ENCODE measurements around the gene MAMDC4.
A peak's percentile ranks its signal among the peaks of the same experiment; 100 is the strongest.
"Not testable (repeated sequence)": the region's sequence is repeated elsewhere in the genome, so short reads cannot be mapped to it uniquely, and the experiment has no call there.

MAMDC4 gene

DNA sequence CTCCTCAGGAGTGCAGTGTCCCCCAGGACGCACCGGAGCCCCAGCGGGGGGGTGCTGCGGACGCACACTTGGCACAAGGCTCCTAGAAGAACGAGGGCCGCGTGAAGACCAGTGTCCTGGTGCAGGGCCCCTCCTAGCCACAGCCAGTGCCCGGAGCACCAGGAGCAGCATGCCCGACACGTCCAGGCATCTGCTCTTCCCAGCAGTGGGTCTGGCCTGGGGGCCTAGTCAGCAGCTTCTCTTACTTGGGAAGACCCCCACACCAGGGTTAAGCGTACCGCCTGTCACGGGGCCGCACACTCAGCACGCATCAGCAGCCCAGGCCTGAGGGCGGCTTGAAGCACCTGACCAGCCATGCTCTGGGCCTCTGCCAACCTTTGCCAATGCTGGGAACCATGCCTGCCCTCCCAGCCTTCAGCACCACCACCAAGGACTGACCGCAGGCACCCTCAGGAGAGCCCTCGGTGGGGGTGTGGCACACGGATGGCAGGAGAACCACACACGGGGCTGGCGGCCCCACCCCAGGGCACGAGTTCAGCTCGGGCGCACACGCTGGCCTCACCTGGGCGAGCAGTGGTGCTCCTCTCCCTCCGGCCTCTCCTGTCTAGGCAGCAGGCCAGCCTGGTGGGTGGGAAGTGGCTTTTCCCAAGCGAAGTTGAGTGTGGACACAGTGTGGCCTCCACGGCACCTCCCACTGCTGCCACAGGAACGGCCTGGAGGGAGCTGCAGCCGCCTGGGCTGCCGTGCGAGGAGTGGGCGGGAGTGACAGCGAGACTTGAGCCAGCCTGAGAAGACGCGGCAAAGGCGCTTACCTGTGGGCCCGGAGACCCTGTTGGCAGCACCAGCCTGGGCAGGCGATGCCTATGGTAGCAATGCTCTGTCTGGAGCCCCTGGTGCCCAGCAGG is 21.9 kb upstream of the MAMDC4 start:
- H3K36me3 Mint-ChIP-seq: peaks cover 41 to 47% of the 10 kb centered on the region in 2 donors
- peak overlapping the region; percentile 59 for H3K27ac Mint-ChIP-seq
- no peaks in the 10 kb centered on the region for H3K9me3 Mint-ChIP-seq
- H3K27me3 Mint-ChIP-seq: no peaks in the 10 kb centered on the region
- DNase-seq: no peak
- no peak for ATAC-seq (replicated peaks)
- no peaks in the 10 kb centered on the region for H3K4me1 Mint-ChIP-seq
- H3K4me3 Mint-ChIP-seq: no peak overlapping the region

DNA sequence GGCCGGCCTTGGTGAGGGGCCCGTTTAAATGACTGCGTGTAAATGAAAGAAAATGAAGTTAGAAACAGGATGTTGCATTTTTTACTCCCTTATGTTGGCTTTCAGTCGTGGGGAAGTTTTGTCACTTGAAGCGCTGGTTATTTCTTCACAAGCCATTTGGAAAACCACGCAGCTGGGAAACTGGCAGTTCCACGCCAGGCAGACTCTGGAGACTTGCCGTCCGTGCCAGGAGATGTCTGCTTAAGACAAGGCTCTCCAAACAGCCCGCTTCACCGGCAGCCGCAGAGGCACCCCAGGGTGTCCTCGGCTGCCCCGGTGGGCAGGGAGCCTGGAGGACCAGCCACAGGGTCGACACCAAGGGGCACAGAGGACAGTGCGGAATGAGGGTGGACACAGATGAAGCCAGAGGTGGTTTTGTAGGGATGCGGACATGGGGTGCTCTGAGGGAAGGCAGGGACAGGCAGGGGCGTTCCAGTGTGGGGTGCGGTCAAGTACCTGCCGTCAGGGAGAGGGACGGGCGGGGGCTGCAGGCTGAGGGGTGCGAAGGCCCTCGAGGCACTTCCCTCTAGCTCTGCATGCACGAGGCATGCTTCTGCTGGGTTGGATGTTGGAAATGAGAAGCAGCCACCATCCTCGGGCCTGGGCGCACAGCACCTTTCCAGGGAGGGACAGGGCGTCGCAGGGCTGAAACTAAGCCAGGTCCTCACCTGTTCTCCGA is 21.0 kb upstream of the MAMDC4 start:
- Mint-ChIP-seq H3K9me3 (no peaks in the 10 kb centered on the region), H3K36me3 (peaks cover 37 to 45% of the 10 kb centered on the region in 2 donors), H3K4me3 (peak overlapping the region in 1 of 2 donors; percentile 34), H3K27ac (peak overlapping the region; percentile 74), H3K4me1 (no peaks in the 10 kb centered on the region), H3K27me3 (no peaks in the 10 kb centered on the region)
- ATAC-seq (replicated peaks) (no peak), DNase-seq (no peak)

DNA sequence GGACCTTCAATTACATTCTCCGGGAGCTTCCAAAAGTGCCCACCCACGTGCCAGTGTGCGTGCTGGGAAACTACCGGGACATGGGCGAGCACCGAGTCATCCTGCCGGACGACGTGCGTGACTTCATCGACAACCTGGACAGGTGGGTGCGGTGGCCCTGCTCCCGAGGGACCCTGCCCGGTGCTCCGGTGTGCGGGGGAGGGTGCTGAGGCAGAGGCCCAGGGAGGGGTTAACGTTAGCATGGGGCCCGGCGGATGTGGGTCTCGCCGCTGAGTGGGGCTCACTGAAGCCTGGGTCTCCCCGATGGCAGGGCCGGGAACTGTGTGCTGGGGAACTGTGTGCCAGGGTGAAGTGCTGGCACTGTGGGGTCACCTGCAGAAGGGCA is 20.4 kb upstream of the MAMDC4 start:
- peak overlapping the region; percentile 59 for H3K27ac Mint-ChIP-seq
- no peaks in the 10 kb centered on the region for H3K27me3 Mint-ChIP-seq
- peaks cover 33 to 43% of the 10 kb centered on the region in 2 donors for H3K36me3 Mint-ChIP-seq
- no peaks in the 10 kb centered on the region for H3K4me1 Mint-ChIP-seq
- DNase-seq: no peak
- no peak overlapping the region for H3K4me3 Mint-ChIP-seq
- H3K9me3 Mint-ChIP-seq: no peaks in the 10 kb centered on the region
- no peak for ATAC-seq (replicated peaks)

DNA sequence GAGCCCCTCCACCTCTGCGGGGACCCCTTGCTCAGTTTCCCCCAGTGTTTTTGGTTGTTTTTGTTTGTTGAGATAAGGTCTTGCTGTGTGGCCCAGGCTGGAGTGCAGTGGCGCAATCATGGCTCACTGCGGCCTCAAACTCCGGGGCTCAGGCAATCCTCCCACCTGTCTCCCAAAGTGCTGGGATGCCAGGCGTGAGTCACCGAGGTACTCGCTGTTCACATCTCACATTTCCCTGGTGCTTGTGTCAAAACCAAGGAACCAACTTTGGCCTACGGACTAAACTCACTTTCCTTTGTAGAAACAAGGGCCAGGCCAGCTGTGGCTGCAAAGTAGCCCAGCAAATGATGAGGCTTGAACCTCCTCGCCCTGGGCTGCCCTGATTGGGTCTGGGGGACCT is 19.6 kb upstream of the MAMDC4 start:
- no peaks in the 10 kb centered on the region for H3K27me3 Mint-ChIP-seq
- no peak overlapping the region for H3K4me3 Mint-ChIP-seq
- H3K4me1 Mint-ChIP-seq: no peaks in the 10 kb centered on the region
- no peak for DNase-seq
- H3K27ac Mint-ChIP-seq: no peak overlapping the region
- no peaks in the 10 kb centered on the region for H3K9me3 Mint-ChIP-seq
- peaks cover 33 to 44% of the 10 kb centered on the region in 2 donors for H3K36me3 Mint-ChIP-seq
- ATAC-seq (replicated peaks): no peak

DNA sequence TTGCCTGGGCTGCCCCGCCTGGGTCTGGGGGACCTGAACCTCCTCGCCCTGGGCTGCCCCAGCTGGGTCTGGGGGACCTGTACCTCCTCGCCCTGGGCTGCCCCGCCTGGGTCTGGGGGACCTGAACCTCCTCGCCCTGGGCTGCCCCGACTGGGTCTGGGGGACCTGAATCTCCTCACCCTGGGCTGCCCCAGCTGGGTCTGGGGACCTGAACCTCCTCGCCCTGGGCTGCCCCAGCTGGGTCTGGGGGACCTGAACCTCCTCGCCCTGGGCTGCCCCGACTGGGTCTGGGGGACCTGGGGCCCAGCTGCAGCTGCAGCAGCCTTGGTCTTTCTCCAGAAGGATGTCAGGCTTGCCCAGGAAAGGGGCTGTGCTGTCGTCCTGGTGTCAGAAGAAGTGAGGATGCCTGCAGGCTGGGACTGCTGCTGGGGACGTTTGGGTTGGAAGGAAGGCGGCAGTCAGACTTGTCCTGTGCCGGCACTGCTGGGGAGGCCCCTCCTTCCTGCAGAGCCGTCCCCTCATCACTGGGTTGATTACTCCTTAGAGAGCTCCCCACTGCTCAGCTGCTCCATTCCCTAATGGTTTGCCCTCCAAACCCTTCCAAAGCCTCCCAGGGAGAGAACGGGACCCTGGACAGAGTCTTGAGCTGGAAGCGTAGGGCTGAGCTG is 18.6 kb upstream of the MAMDC4 start:
- not testable (repeated sequence) for H3K27me3 Mint-ChIP-seq; ATAC-seq (replicated peaks); H3K27ac Mint-ChIP-seq; H3K4me3 Mint-ChIP-seq; H3K4me1 Mint-ChIP-seq; H3K9me3 Mint-ChIP-seq; DNase-seq
- H3K36me3 Mint-ChIP-seq: peaks cover 31 to 45% of the 10 kb centered on the region in 2 donors

DNA sequence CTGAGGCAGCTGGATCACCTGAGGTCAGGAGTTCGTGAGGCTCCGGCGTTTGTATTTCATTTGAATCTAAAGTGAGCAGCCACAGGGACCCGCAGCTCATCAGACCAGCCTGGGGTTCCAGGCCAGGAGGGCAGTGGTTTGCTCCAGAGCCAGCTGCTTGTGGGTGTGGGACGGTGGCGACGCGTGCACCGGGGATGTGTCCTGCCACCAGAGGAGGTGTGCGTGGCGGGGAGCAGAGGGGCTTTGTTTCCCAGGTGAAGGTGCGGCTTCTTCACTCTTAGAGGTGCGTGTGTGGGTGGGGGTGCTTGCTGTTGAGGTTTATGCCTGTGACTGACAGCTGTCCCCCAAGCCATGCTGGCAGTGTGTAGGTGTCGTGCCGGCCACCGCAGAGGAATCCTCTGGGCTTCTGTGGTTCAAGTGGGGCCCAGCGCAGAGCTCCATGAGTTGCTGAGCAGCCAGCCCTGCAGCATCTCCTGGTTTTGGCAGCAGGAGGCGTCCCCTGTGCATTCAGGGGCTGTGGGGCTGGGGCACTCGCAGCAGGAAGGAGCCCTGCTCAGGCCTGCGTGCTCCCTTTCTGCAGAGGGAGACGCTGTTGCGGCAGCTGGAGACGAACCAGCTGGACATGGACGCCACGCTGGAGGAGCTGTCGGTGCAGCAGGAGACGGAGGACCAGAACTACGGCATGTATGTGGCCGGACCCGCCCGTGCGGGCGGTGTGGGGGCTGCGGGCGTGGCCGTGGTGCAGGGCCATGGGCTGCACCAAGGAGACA is 16.8 kb upstream of the MAMDC4 start:
- Mint-ChIP-seq H3K36me3 (peaks cover 37 to 51% of the 10 kb centered on the region in 2 donors), H3K4me1 (peaks cover 0 to 3% of the 10 kb centered on the region in 2 donors), H3K27ac (no peak overlapping the region), H3K27me3 (no peaks in the 10 kb centered on the region), H3K9me3 (no peaks in the 10 kb centered on the region), H3K4me3 (no peak overlapping the region)
- no peak for ATAC-seq (replicated peaks)
- DNase-seq: no peak

DNA sequence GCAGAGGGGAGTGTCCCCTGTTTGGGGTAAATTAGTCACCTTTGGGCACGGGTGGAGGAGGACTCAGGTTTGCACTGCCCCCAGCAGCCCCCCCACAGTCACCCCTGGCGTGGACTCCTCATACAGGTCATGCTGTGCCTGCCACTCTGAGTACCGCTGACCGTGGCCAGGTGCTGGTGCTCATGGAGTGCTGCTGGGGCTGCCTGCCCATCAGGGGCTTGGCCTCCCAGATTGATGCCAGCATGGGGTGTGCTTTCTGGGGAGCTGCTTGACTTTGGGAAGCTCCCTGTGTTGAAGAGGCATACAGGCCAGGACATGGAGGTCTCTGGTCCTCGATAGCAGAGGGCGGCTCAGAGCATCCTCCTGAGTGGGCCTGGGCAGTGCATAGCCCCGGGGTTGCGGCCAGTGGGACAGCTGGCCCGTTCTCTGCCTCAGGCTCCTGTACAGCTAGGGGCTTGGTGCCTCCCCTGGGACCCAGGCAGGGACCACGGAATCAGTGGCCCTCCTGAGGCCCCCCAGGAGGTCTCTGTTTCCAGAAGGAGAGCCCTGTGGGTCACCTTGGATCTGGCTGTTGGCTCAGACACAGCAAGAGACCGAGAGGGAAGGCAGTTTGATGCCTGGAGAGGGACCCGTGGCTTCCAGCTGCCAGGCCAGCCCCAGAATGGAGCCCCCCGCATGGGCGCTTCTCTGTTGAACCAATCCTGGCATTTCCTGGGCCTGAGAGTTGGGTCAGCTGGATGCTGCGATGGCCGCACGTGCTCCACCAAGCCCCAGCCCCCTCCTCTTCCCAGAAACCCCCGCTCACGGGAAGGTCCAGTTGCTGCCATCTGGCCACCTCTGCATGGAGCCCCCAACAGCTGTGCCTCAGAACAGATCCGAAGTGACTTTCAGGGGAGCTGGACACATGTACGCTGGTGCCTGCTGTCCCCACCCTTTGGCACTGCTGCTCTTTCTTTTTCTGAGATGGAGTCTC is 15.9 kb upstream of the MAMDC4 start:
- Mint-ChIP-seq H3K27me3 (no peaks in the 10 kb centered on the region), H3K4me1 (peaks cover 0 to 5% of the 10 kb centered on the region in 2 donors), H3K4me3 (no peak overlapping the region), H3K36me3 (peaks cover 33 to 49% of the 10 kb centered on the region in 2 donors), H3K27ac (peak overlapping the region; percentile 9), H3K9me3 (no peaks in the 10 kb centered on the region)
- ATAC-seq (replicated peaks) (no peak), DNase-seq (no peak)

DNA sequence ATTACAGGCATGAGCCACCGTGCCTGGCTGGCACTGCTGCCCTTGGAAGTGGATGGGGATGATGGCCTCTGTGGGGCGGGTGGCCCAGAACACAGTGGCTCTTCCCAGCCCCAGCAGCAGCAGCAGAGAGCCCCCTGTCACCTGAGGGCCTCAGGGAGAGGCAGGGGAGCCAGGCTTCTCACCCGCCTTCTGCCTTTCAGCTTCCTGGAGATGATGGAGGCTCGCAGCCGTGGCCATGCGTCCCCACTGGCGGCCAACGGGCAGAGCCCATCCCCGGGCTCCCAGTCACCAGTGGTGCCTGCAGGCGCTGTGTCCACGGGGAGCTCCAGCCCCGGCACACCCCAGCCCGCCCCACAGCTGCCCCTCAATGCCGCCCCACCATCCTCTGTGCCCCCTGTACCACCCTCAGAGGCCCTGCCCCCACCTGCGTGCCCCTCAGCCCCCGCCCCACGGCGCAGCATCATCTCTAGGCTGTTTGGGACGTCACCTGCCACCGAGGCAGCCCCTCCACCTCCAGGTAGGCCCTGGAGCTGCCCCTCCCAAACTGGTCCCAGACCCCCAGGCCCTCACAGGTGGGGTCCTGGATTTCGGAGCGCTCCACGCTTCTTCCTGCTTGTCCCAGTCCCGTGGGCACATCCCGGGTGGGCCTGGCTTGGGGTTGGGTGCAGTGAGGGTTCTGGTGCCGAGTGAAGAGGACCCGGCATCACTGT is 14.8 kb upstream of the MAMDC4 start:
- no peak overlapping the region for H3K4me3 Mint-ChIP-seq
- no peak for ATAC-seq (replicated peaks)
- DNase-seq: no peak
- H3K9me3 Mint-ChIP-seq: no peaks in the 10 kb centered on the region
- H3K27me3 Mint-ChIP-seq: peaks cover 0 to 2% of the 10 kb centered on the region in 2 donors
- no peak overlapping the region for H3K27ac Mint-ChIP-seq
- peaks cover 5 to 10% of the 10 kb centered on the region in 2 donors for H3K4me1 Mint-ChIP-seq
- peaks cover 27 to 39% of the 10 kb centered on the region in 2 donors for H3K36me3 Mint-ChIP-seq

DNA sequence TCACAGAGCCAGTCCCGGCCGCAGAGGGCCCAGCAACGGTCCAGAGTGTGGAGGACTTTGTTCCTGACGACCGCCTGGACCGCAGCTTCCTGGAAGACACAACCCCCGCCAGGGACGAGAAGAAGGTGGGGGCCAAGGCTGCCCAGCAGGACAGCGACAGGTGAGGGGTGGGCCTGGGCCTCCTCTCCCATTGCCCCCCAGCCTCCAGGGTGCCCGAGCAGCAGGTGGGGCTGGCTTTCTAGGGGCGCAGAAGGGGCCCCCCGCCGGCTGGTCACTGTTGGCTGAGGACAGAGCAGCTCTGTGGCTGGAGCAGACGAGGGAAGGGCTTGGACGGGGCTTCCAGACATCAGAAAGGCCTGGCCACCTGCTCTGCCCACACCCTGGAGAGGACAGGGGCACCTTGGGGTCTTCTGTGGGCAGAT is 14.3 kb upstream of the MAMDC4 start:
- DNase-seq; H3K9me3 Mint-ChIP-seq; H3K4me3 Mint-ChIP-seq; H3K27ac Mint-ChIP-seq; H3K27me3 Mint-ChIP-seq; ATAC-seq (replicated peaks): not testable (repeated sequence)
- Mint-ChIP-seq H3K4me1 (peaks cover 8 to 12% of the 10 kb centered on the region in 2 donors), H3K36me3 (peaks cover 27 to 37% of the 10 kb centered on the region in 2 donors)

DNA sequence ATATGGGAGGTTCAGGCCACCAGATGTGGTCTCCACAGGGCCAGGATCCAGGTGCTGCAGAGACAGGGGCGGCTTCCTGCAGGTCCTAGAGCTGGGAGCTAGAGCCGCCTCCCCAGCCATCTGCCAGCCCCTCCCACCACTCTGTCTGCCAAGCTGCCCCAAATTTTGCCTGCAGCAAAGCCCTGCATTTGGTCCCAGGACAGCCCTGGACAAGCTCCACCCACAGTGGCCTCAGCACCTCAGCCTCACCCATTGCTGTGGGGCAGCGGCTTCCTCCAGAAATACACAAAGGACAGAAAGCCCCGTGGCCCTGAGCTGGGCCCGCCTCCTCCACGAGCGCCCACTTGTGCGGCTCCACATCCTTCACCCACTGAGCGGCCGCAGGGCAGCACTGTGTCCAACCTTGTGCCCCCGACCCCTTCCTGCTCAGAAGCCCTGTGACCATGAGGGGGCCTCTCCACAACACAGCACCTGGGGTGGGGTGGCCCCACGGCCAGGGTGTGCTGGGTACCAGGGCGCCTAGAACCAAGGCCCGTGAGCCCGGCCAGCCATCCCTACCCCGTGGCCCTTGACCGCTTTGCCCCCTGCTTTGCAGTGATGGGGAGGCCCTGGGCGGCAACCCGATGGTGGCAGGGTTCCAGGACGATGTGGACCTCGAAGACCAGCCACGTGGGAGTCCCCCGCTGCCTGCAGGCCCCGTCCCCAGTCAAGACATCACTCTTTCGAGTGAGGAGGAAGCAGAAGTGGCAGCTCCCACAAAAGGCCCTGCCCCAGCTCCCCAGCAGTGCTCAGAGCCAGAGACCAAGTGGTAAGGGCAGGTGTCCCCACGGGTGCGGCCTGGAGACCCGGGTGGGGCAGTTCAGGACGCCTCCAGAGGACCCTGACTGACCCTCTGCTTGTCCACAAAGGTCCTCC is 13.6 kb upstream of the MAMDC4 start:
- H3K9me3 Mint-ChIP-seq: no peaks in the 10 kb centered on the region
- H3K27ac Mint-ChIP-seq: no peak overlapping the region
- H3K27me3 Mint-ChIP-seq: peaks cover 0 to 5% of the 10 kb centered on the region in 2 donors
- ATAC-seq (replicated peaks) (no peak), DNase-seq (no peak)
- H3K4me3 Mint-ChIP-seq: no peak overlapping the region
- peaks cover 27 to 37% of the 10 kb centered on the region in 2 donors for H3K36me3 Mint-ChIP-seq
- peaks cover 13 to 15% of the 10 kb centered on the region in 2 donors for H3K4me1 Mint-ChIP-seq

DNA sequence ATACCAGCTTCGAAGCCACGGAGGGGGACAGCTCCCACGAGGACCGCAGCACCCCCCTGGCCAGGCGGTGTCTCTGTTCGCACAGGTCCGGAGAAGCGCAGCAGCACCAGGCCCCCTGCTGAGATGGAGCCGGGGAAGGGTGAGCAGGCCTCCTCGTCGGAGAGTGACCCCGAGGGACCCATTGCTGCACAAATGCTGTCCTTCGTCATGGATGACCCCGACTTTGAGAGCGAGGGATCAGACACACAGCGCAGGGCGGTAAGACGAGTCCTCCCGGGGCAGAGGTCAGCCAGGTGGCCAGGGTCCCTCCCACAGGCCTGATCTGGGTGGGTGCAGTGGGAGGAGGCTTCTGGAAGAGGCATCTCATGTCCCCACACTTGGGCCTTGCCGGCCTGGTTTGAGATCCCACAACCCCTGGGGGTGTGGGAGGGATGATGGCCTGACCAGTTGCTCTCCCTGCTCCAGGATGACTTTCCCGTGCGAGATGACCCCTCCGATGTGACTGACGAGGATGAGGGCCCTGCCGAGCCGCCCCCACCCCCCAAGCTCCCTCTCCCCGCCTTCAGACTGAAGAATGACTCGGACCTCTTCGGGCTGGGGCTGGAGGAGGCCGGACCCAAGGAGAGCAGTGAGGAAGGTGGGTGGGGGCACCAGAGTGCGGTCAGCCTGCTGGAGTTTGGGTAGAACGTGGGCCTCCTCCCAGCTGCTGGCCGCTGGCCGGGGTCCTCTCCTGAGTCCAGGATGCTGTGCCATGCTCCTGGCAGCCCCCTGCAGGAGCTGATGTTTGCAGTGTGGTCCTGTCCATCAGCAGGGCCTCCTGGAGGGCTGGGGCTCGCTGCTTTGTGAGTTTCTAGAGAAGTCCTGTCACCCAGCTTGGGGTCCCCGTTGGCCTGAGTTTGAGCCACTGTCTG is 12.7 kb upstream of the MAMDC4 start:
- Mint-ChIP-seq H3K9me3 (no peaks in the 10 kb centered on the region), H3K27ac (peak overlapping the region; percentile 52), H3K4me1 (peaks cover 18 to 19% of the 10 kb centered on the region in 2 donors), H3K4me3 (peak overlapping the region; percentile 0 to 43), H3K36me3 (peaks cover 28 to 33% of the 10 kb centered on the region in 2 donors), H3K27me3 (peaks cover 0 to 11% of the 10 kb centered on the region in 2 donors)
- ATAC-seq (replicated peaks): no peak
- no peak for DNase-seq

Data from stimulated activated naive B cell treated with anti-CD40 and anti-IgM and Interleukin-4, amounts not matched to agents 10 μg/mL and 1 μg/mL and 100 μg/mL, for 72 hours (primary cell).